ENCODE data around the gene LTBP3. TPM values are rescaled to one million over a fixed set of nuclear protein-coding genes. Genes with fewer than 3 reads are reported as not detected.
A peak's percentile ranks its signal among the peaks of the same experiment; 100 is the strongest.

The LTBP3 gene
- total and polyA plus RNA-seq, 5 donors from 2014 or later: 9.2 to 132 (median 14.6) TPM

- Histone ChIP-seq H3K27ac (ENCODE audit: insufficient read depth, low read length, poor library complexity, severe bottlenecking) (peak overlapping the region; percentile 74), H3K27me3 (ENCODE audit: control insufficient read depth, insufficient read depth, low read length) (no peaks in the 10 kb centered on the region), H3K9me3 (ENCODE audit: control insufficient read depth in 2 of 2, low read length in 2 of 2) (no peaks in the 10 kb centered on the region), H3K4me1 (ENCODE audit: control insufficient read depth, insufficient read depth, low read length, poor library complexity, severe bottlenecking) (peaks cover 18% of the 10 kb centered on the region), H3K4me3 (ENCODE audit: low read depth, low read length) (no peak overlapping the region), H3K36me3 (ENCODE audit: control insufficient read depth, insufficient read depth, low read length) (peaks cover 10% of the 10 kb centered on the region)
- Mint-ChIP-seq H3K27ac (no peak overlapping the region), H3K36me3 (no peaks in the 10 kb centered on the region), H3K4me3 (peak overlapping the region in 1 of 4 donors; percentile 75), H3K27me3 (no peaks in the 10 kb centered on the region), H3K9me3 (no peaks in the 10 kb centered on the region), H3K4me1 (peaks cover 0 to 34% (median 11%) of the 10 kb centered on the region in 4 donors)
- ATAC-seq (ENCODE audit: low read depth in 2 of 2) (no peak), DNase-seq (no peak)
These were observed 19.0 kb downstream of the LTBP3 start for GRCh38 chr11:65538915-65539743.

- Histone ChIP-seq H3K27ac (ENCODE audit: insufficient read depth, low read length, poor library complexity, severe bottlenecking) (no peak overlapping the region), H3K4me1 (ENCODE audit: control insufficient read depth, insufficient read depth, low read length, poor library complexity, severe bottlenecking) (peaks cover 18% of the 10 kb centered on the region), H3K4me3 (ENCODE audit: low read depth, low read length) (no peak overlapping the region), H3K27me3 (ENCODE audit: control insufficient read depth, insufficient read depth, low read length) (no peaks in the 10 kb centered on the region), H3K36me3 (ENCODE audit: control insufficient read depth, insufficient read depth, low read length) (peaks cover 12% of the 10 kb centered on the region), H3K9me3 (ENCODE audit: control insufficient read depth in 2 of 2, low read length in 2 of 2) (no peaks in the 10 kb centered on the region)
- no peak for ATAC-seq (ENCODE audit: low read depth in 2 of 2)
- Mint-ChIP-seq H3K36me3 (no peaks in the 10 kb centered on the region), H3K27ac (peak overlapping the region in 1 of 3 donors; percentile 48), H3K9me3 (no peaks in the 10 kb centered on the region), H3K27me3 (no peaks in the 10 kb centered on the region), H3K4me3 (peak overlapping the region in 2 of 4 donors; percentile 75 to 87), H3K4me1 (peaks cover 0 to 29% (median 9%) of the 10 kb centered on the region in 4 donors)
- DNase-seq: no peak
These were observed 19.8 kb downstream of the LTBP3 start for GRCh38 chr11:65538232-65538914.

GRCh38 chr11:65537620-65538231, 20.4 kb downstream of the LTBP3 start:
- peak overlapping the region in 3 of 4 donors; percentile 44 to 70 (median 69) for H3K4me3 Mint-ChIP-seq
- H3K27me3 Mint-ChIP-seq: no peaks in the 10 kb centered on the region
- H3K27ac Mint-ChIP-seq: no peak overlapping the region

DNA sequence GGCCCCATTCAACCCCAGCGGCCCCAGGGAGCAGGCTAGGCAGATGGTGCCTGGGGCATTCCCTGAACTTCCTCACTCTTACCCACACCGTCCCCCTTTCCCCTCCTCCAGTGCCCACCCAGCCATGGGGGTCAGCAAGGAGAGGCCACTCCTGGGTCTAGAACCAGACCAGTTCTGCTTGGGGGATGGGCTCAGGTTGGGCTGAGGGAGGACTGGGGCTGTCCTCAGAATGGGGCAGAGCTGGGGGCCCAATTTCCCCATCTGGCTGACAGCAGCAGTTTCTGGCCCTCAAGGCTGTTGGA, 20.9 kb downstream of the LTBP3 start:
- Histone ChIP-seq H3K9me3 (ENCODE audit: control insufficient read depth in 2 of 2, low read length in 2 of 2) (no peaks in the 10 kb centered on the region), H3K4me3 (ENCODE audit: low read depth, low read length) (no peak overlapping the region), H3K4me1 (ENCODE audit: control insufficient read depth, insufficient read depth, low read length, poor library complexity, severe bottlenecking) (peaks cover 18% of the 10 kb centered on the region), H3K27ac (ENCODE audit: insufficient read depth, low read length, poor library complexity, severe bottlenecking) (no peak overlapping the region), H3K27me3 (ENCODE audit: control insufficient read depth, insufficient read depth, low read length) (no peaks in the 10 kb centered on the region), H3K36me3 (ENCODE audit: control insufficient read depth, insufficient read depth, low read length) (peaks cover 22% of the 10 kb centered on the region)
- H3K27me3 Mint-ChIP-seq: no peaks in the 10 kb centered on the region
- no peak overlapping the region for H3K27ac Mint-ChIP-seq
- no peak for DNase-seq
- peaks cover 0 to 23% (median 8%) of the 10 kb centered on the region in 4 donors for H3K4me1 Mint-ChIP-seq
- H3K4me3 Mint-ChIP-seq: peak overlapping the region in 3 of 4 donors; percentile 51 to 70 (median 69)
- ATAC-seq (ENCODE audit: low read depth in 2 of 2): no peak
- H3K9me3 Mint-ChIP-seq: no peaks in the 10 kb centered on the region
- no peaks in the 10 kb centered on the region for H3K36me3 Mint-ChIP-seq

More at GRCh38 chr11:65537620-65538231, 20.4 kb downstream of the LTBP3 start:
- H3K4me1 ChIP-seq (ENCODE audit: control insufficient read depth, insufficient read depth, low read length, poor library complexity, severe bottlenecking): peaks cover 18% of the 10 kb centered on the region
- no peaks in the 10 kb centered on the region for H3K9me3 ChIP-seq (ENCODE audit: control insufficient read depth in 2 of 2, low read length in 2 of 2)
- DNase-seq (no peak), ATAC-seq (ENCODE audit: low read depth in 2 of 2) (no peak)
- H3K27me3 ChIP-seq (ENCODE audit: control insufficient read depth, insufficient read depth, low read length): no peaks in the 10 kb centered on the region
- H3K27ac ChIP-seq (ENCODE audit: insufficient read depth, low read length, poor library complexity, severe bottlenecking): no peak overlapping the region
- no peaks in the 10 kb centered on the region for H3K9me3 Mint-ChIP-seq
- no peak overlapping the region for H3K4me3 ChIP-seq (ENCODE audit: low read depth, low read length)
- no peaks in the 10 kb centered on the region for H3K36me3 Mint-ChIP-seq
- peaks cover 17% of the 10 kb centered on the region for H3K36me3 ChIP-seq (ENCODE audit: control insufficient read depth, insufficient read depth, low read length)
- peaks cover 0 to 26% (median 9%) of the 10 kb centered on the region in 4 donors for H3K4me1 Mint-ChIP-seq

GRCh38 chr11:65536412-65537295, 21.5 kb downstream of the LTBP3 start:
- H3K9me3 ChIP-seq (ENCODE audit: control insufficient read depth in 2 of 2, low read length in 2 of 2): no peaks in the 10 kb centered on the region
- peaks cover 16% of the 10 kb centered on the region for H3K4me1 ChIP-seq (ENCODE audit: control insufficient read depth, insufficient read depth, low read length, poor library complexity, severe bottlenecking)
- H3K4me3 Mint-ChIP-seq: peak overlapping the region in 1 of 4 donors; percentile 7
- H3K4me1 Mint-ChIP-seq: peaks cover 0 to 18% (median 4%) of the 10 kb centered on the region in 4 donors
- peaks cover 2% of the 10 kb centered on the region for H3K36me3 Mint-ChIP-seq
- no peaks in the 10 kb centered on the region for H3K27me3 ChIP-seq (ENCODE audit: control insufficient read depth, insufficient read depth, low read length)
- DNase-seq (no peak), ATAC-seq (ENCODE audit: low read depth in 2 of 2) (no peak)
- no peaks in the 10 kb centered on the region for H3K27me3 Mint-ChIP-seq
- no peak overlapping the region for H3K27ac Mint-ChIP-seq
- H3K36me3 ChIP-seq (ENCODE audit: control insufficient read depth, insufficient read depth, low read length): peaks cover 25% of the 10 kb centered on the region
- H3K9me3 Mint-ChIP-seq: no peaks in the 10 kb centered on the region
- no peak overlapping the region for H3K27ac ChIP-seq (ENCODE audit: insufficient read depth, low read length, poor library complexity, severe bottlenecking)
- no peak overlapping the region for H3K4me3 ChIP-seq (ENCODE audit: low read depth, low read length)

- Mint-ChIP-seq H3K27me3 (no peaks in the 10 kb centered on the region), H3K9me3 (no peaks in the 10 kb centered on the region), H3K36me3 (peaks cover 6% of the 10 kb centered on the region), H3K4me3 (peak overlapping the region in 1 of 4 donors; percentile 68), H3K4me1 (peaks cover 0 to 12% (median 1%) of the 10 kb centered on the region in 4 donors), H3K27ac (peak overlapping the region in 2 of 3 donors; percentile 37 to 56)
- H3K4me3 ChIP-seq (ENCODE audit: low read depth, low read length): no peak overlapping the region
- H3K4me1 ChIP-seq (ENCODE audit: control insufficient read depth, insufficient read depth, low read length, poor library complexity, severe bottlenecking): peaks cover 9% of the 10 kb centered on the region
- DNase-seq (no peak), ATAC-seq (ENCODE audit: low read depth in 2 of 2) (no peak)
- H3K27ac ChIP-seq (ENCODE audit: insufficient read depth, low read length, poor library complexity, severe bottlenecking): no peak overlapping the region
- H3K36me3 ChIP-seq (ENCODE audit: control insufficient read depth, insufficient read depth, low read length): peaks cover 40% of the 10 kb centered on the region
- H3K9me3 ChIP-seq (ENCODE audit: control insufficient read depth in 2 of 2, low read length in 2 of 2): no peaks in the 10 kb centered on the region
- H3K27me3 ChIP-seq (ENCODE audit: control insufficient read depth, insufficient read depth, low read length): no peaks in the 10 kb centered on the region
These were observed 23.1 kb downstream of the LTBP3 start for GRCh38 chr11:65535102-65535501.

DNA sequence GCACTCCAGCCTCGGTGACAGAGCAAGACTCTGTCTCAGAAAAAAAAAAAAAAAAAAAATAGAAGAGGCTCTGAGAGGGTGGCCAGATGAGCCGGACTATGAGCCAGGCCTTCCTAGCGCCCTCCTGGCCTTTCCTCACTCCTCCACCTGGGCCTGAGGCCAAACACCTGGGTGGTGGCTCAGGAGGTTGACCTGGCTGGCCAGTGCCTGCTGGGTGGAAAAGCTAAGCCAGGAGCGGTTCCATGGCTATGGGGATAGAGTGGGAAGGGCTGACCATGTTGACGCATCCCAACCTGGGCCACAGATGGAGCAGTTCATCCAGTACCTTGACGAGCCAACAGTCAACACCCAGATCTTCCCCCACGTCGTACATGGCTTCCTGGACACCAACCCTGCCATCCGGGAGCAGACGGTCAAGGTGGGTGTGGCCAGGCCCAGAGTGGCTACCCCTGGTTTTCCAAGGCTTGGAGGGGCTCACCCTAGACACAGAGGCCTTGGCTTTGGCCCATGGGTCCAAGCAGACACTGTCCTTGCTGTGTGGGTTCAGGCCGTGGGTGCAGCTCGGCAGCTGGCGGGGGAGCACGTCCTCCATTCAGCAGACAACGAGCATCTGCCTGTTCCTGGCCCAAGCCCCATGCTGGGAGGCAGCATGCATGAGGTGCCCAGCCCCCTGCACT, 25.6 kb downstream of the LTBP3 start:
- peaks cover 0 to 22% (median 8%) of the 10 kb centered on the region in 4 donors for H3K4me1 Mint-ChIP-seq
- no peaks in the 10 kb centered on the region for H3K27me3 Mint-ChIP-seq
- peaks cover 10% of the 10 kb centered on the region for H3K36me3 Mint-ChIP-seq
- ATAC-seq (ENCODE audit: low read depth in 2 of 2) (no peak), DNase-seq (no peak)
- peaks cover 9% of the 10 kb centered on the region for H3K4me1 ChIP-seq (ENCODE audit: control insufficient read depth, insufficient read depth, low read length, poor library complexity, severe bottlenecking)
- no peak overlapping the region for H3K27ac Mint-ChIP-seq
- H3K4me3 ChIP-seq (ENCODE audit: low read depth, low read length): no peak overlapping the region
- H3K9me3 Mint-ChIP-seq: no peaks in the 10 kb centered on the region
- no peaks in the 10 kb centered on the region for H3K27me3 ChIP-seq (ENCODE audit: control insufficient read depth, insufficient read depth, low read length)
- no peaks in the 10 kb centered on the region for H3K9me3 ChIP-seq (ENCODE audit: control insufficient read depth in 2 of 2, low read length in 2 of 2)
- H3K27ac ChIP-seq (ENCODE audit: insufficient read depth, low read length, poor library complexity, severe bottlenecking): no peak overlapping the region
- H3K36me3 ChIP-seq (ENCODE audit: control insufficient read depth, insufficient read depth, low read length): peaks cover 40% of the 10 kb centered on the region
- H3K4me3 Mint-ChIP-seq: no peak overlapping the region
